Spleen (tissue), 7 donors: ENCODE data around the gene GID8.

Experiments used
- POLR2A ChIP-seq, 3 donors: fragments of 450-650 bp; IDR thresholded peaks; one replicate each; pipeline ENCODE4 v1.5.1; 2017; ENCODE audit warnings: antibody characterized with exemption in 3 of 3, mild to moderate bottlenecking in 1 of 3
- TF ChIP-seq, protein P1 (sequence below), 11 experiments: fragments of 200-600 bp in 7 of 11; fragments of 450-650 bp in 4 of 11; sonication (generic) in 4 of 11; IDR thresholded peaks in 8 of 11; conservative IDR thresholded peaks in 3 of 11; 1 replicate in 7 of 11; 2 replicates in 4 of 11; pipeline versions ENCODE4 v1.4.0 to v1.8.0; 2016 to 2021; ENCODE audit warnings: antibody characterized with exemption in 11 of 11, inconsistent platforms in 4 of 11, mild to moderate bottlenecking in 1 of 11
- donor health status: DM: no; HTN: no; CAD: no; lungs with moderate emphysema.
- donor health status: DM: no; HTN: no; CAD: no.
- donor health status: DM: no; HTN: no; CAD: no.

DNA sequence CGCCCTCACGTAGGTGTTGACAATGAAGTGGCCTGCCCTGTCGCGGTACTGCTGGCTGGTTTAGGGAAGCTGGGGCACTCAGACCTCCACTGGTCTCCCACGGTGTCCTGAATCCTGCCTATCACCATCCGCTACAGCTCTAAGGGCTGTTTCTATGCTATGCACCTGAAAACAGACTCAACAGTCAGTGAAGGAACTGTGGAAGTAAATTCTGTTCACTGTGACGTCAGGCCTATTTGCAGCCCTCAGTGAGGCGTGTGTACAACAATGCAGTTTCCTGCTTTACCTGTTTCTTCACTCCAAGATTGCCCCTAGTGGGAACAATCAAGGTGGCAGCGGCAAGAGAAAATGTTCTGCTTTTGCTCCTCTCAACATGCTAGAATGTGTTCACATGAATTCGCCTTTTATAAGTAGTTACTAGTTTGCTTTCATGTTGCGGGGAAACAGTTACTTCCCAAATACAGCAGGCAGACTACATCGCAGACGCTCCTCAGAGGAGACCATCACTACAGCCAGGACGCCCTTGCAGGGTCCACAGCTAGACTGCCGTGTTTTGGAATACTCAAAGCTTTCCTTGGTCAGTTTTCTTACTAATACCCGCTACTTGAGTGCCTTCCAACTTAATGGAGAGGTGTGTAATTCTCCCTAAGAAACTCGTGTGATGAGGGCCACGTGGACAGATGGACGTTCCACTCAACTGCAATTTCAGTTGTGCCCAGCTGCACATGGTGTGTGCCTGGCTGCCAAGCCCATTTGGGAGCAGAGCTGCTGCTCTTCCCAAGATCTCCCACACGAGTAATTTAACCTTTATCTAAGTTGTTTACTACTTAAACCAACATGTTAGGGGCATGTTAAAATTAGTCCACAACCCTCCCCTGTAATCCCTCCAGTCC lies 37.0 kb upstream of the GID8 start:
- TF ChIP-seq, protein P1, sequence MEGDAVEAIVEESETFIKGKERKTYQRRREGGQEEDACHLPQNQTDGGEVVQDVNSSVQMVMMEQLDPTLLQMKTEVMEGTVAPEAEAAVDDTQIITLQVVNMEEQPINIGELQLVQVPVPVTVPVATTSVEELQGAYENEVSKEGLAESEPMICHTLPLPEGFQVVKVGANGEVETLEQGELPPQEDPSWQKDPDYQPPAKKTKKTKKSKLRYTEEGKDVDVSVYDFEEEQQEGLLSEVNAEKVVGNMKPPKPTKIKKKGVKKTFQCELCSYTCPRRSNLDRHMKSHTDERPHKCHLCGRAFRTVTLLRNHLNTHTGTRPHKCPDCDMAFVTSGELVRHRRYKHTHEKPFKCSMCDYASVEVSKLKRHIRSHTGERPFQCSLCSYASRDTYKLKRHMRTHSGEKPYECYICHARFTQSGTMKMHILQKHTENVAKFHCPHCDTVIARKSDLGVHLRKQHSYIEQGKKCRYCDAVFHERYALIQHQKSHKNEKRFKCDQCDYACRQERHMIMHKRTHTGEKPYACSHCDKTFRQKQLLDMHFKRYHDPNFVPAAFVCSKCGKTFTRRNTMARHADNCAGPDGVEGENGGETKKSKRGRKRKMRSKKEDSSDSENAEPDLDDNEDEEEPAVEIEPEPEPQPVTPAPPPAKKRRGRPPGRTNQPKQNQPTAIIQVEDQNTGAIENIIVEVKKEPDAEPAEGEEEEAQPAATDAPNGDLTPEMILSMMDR (IDR thresholded peaks at IDR 0.05 in 8 of 11, conservative IDR thresholded peaks at IDR 0.05 in 3 of 11) = no peak
- no peak for TF ChIP-seq POLR2A (IDR thresholded peaks at IDR 0.05)
